Esophagus muscularis mucosa (tissue), 4 donors: ENCODE data around the gene APMAP. TPM values are rescaled to one million over a fixed set of nuclear protein-coding genes. Genes with fewer than 3 reads are reported as not detected.
A peak's percentile ranks its signal among the peaks of the same experiment; 100 is the strongest.

ENCODE experiments used
- DNase-seq: peaks from one replicate; pipeline ENCODE4 v3.0.0-alpha.2; 2017; ENCODE audit errors: extremely low spot score
- H3K27ac ChIP-seq, 4 donors: fragments of 200-600 bp; sonication (generic); replicated peaks in 1 of 4; 1 replicate in 3 of 4; 2 replicates in 1 of 4; pipeline ENCODE4 v1.5.1; 2016 to 2019; ENCODE audit warnings: mild to moderate bottlenecking in 1 of 4
- H3K27me3 ChIP-seq, 4 donors: fragments of 200-600 bp; sonication (generic); one replicate each; pipeline versions ENCODE4 v1.5.1 to v1.6.0; 2016 to 2019
- H3K36me3 ChIP-seq, 4 donors: fragments of 200-600 bp; sonication (generic); one replicate each; pipeline ENCODE4 v1.5.1; 2016 to 2019
- H3K4me1 ChIP-seq, 4 donors: fragments of 200-600 bp; sonication (generic); one replicate each; pipeline ENCODE4 v1.5.1; 2016 to 2019
- H3K4me3 ChIP-seq, 4 donors: fragments of 200-600 bp; sonication (generic); 1 replicate in 2 of 4; 2 replicates in 2 of 4; pipeline ENCODE4 v1.5.1; 2016 to 2019; ENCODE audit warnings: mild to moderate bottlenecking in 4 of 4, moderate library complexity in 1 of 4
- H3K9me3 ChIP-seq, 4 donors: fragments of 200-600 bp; sonication (generic); 1 replicate in 3 of 4; 2 replicates in 1 of 4; pipeline ENCODE4 v1.5.1; 2016 to 2019
- EP300 ChIP-seq: sonication (generic); formaldehyde crosslinking; IDR thresholded peaks from one replicate; pipeline ENCODE4 v1.6.1; 2017; ENCODE audit warnings: antibody characterized with exemption
- POLR2A ChIP-seq: fragments of 450-650 bp; IDR thresholded peaks from one replicate; pipeline ENCODE4 v1.6.1; 2017; ENCODE audit warnings: antibody characterized with exemption, moderate library complexity, mild to moderate bottlenecking, low read depth
- POLR2AphosphoS5 ChIP-seq, 2 donors: sonication (generic); formaldehyde crosslinking; IDR thresholded peaks; one replicate each; pipeline ENCODE4 v1.6.1; 2017; ENCODE audit warnings: antibody characterized with exemption in 2 of 2
- WGBS: methylation state at CpG from one replicate; pipeline ENCODE4 v1.1.5; 2018; 5-methylcytosine and 5-hydroxymethylcytosine counted together
- intact Hi-C: fragments of 100-400 bp; cut with DNase I; formaldehyde crosslinking; loops from one replicate; pipeline ENCODE4 v1.15.1; 2023
- total RNA-seq, 4 donors: library from RNA; depleted of rRNA; stranded (reverse); fragments of >200 nt; gene quantifications; one replicate each; pipeline versions ENCODE4 v1.1.0 to v1.2.1, GENCODE V29; 2016
- TF ChIP-seq, protein P1 (sequence below), 3 experiments: fragments of 200-600 bp in 2 of 3; fragments of 450-650 bp in 1 of 3; sonication (generic) in 2 of 3; IDR thresholded peaks; one replicate each; pipeline ENCODE4 v1.5.1; 2017 to 2019; ENCODE audit warnings: antibody characterized with exemption in 3 of 3, mild to moderate bottlenecking in 2 of 3, moderate library complexity in 1 of 3

Gene APMAP
- total RNA-seq, 4 donors from 2014 or later = 21.6 to 35.6 (median 32.5) TPM

GRCh38 chr20:24951536-24952083 is 40.9 kb downstream of the APMAP start:
- intact Hi-C loops = no loop called here
- Histone ChIP-seq H3K4me3 (no peak overlapping the region), H3K27ac (no peak overlapping the region), H3K9me3 (peaks cover 0 to 7% (median 0%) of the 10 kb centered on the region in 4 donors), H3K36me3 (peaks cover 0 to 11% (median 10%) of the 10 kb centered on the region in 4 donors), H3K27me3 (peaks cover 0 to 30% (median 0%) of the 10 kb centered on the region in 4 donors), H3K4me1 (no peaks in the 10 kb centered on the region)
- DNase-seq = no peak
- TF ChIP-seq, protein P1, sequence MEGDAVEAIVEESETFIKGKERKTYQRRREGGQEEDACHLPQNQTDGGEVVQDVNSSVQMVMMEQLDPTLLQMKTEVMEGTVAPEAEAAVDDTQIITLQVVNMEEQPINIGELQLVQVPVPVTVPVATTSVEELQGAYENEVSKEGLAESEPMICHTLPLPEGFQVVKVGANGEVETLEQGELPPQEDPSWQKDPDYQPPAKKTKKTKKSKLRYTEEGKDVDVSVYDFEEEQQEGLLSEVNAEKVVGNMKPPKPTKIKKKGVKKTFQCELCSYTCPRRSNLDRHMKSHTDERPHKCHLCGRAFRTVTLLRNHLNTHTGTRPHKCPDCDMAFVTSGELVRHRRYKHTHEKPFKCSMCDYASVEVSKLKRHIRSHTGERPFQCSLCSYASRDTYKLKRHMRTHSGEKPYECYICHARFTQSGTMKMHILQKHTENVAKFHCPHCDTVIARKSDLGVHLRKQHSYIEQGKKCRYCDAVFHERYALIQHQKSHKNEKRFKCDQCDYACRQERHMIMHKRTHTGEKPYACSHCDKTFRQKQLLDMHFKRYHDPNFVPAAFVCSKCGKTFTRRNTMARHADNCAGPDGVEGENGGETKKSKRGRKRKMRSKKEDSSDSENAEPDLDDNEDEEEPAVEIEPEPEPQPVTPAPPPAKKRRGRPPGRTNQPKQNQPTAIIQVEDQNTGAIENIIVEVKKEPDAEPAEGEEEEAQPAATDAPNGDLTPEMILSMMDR (IDR thresholded peaks at IDR 0.05) = no peak
- TF ChIP-seq EP300 (no peak), POLR2AphosphoS5 (IDR thresholded peaks at IDR 0.05) (no peak), POLR2A (no peak)
- 53% methylated on average over 10 of the region's 11 CpGs for WGBS

GRCh38 chr20:24950836-24951525 is 41.6 kb downstream of the APMAP start:
- peaks cover 0 to 13% (median 3%) of the 10 kb centered on the region in 4 donors for H3K9me3 ChIP-seq
- no peaks in the 10 kb centered on the region for H3K4me1 ChIP-seq
- no peak for DNase-seq
- H3K36me3 ChIP-seq = peaks cover 0 to 5% (median 4%) of the 10 kb centered on the region in 4 donors
- TF ChIP-seq POLR2AphosphoS5 (IDR thresholded peaks at IDR 0.05) (no peak), EP300 (no peak), POLR2A (no peak)
- TF ChIP-seq, protein P1 (IDR thresholded peaks at IDR 0.05) = no peak
- 73% methylated on average over 13 of the region's 16 CpGs for WGBS
- no peak overlapping the region for H3K27ac ChIP-seq
- no peak overlapping the region for H3K4me3 ChIP-seq
- H3K27me3 ChIP-seq = peaks cover 0 to 30% (median 0%) of the 10 kb centered on the region in 4 donors
- intact Hi-C loops = no loop called here

- Histone ChIP-seq H3K4me1 (no peaks in the 10 kb centered on the region), H3K9me3 (peaks cover 0 to 13% (median 5%) of the 10 kb centered on the region in 4 donors), H3K27ac (peak overlapping the region in 1 of 4 donors; percentile 10), H3K36me3 (no peaks in the 10 kb centered on the region), H3K4me3 (peak overlapping the region in 2 of 4 donors; percentile 21 to 36), H3K27me3 (peaks cover 0 to 30% (median 0%) of the 10 kb centered on the region in 4 donors)
- no peak for DNase-seq
- 79% methylated on average over 2 of the region's 12 CpGs for WGBS
- TF ChIP-seq, protein P1 (IDR thresholded peaks at IDR 0.05) = no peak
- TF ChIP-seq POLR2AphosphoS5 (IDR thresholded peaks at IDR 0.05) (no peak), POLR2A (no peak), EP300 (no peak)
- intact Hi-C loops = no loop called here
Measured at GRCh38 chr20:24950128-24950835, 42.3 kb downstream of the APMAP start.

- Histone ChIP-seq H3K36me3 (no peaks in the 10 kb centered on the region), H3K4me3 (peak overlapping the region; percentile 15 to 36 (median 20)), H3K27ac (peak overlapping the region in 2 of 4 donors; percentile 10 to 35), H3K9me3 (peaks cover 0 to 16% (median 5%) of the 10 kb centered on the region in 4 donors), H3K4me1 (no peaks in the 10 kb centered on the region), H3K27me3 (peaks cover 0 to 30% (median 0%) of the 10 kb centered on the region in 4 donors)
- WGBS = 42% methylated on average over 6 of the region's 6 CpGs
- TF ChIP-seq, protein P1 (IDR thresholded peaks at IDR 0.05) = no peak
- TF ChIP-seq EP300 = no peak
- no peak for TF ChIP-seq POLR2A
- no peak for TF ChIP-seq POLR2AphosphoS5 (IDR thresholded peaks at IDR 0.05)
- intact Hi-C loops = no loop called here
- DNase-seq = no peak
Measured at GRCh38 chr20:24949756-24950127, 42.8 kb downstream of the APMAP start.
